ENCODE data around the gene RCSD1. TPM values are rescaled to one million over a fixed set of nuclear protein-coding genes. Genes with fewer than 3 reads are reported as not detected.

Gene RCSD1
- total and polyA plus RNA-seq, 10 of the 15 experiments (the other 5 are each of a cell fraction or from before 2014, with no cell fraction given) = 11.4 to 78.3 (median 71.6) TPM

GRCh38 chr1:167629681-167630567, at the start of gene RCSD1 (continued):
- TF ChIP-seq BCL3 (IDR thresholded peaks at IDR 0.05; ENCODE audit: borderline replicate concordance, insufficient read depth, low read depth, low read length, poor library complexity, severe bottlenecking) = peak; percentile 52
- TF ChIP-seq ZBTB11 (CRISPR knock-in tag; IDR thresholded peaks at IDR 0.05) = no peak
- no peak for TF ChIP-seq SREBF2 (IDR thresholded peaks at IDR 0.05; ENCODE audit: low read length)
- peak; percentile 5; the same call in 1 of the 2 replicates for TF ChIP-seq YY1 (IDR thresholded peaks at IDR 0.05; ENCODE audit: low read depth, low read length)
- TF ChIP-seq SIN3A (IDR thresholded peaks at IDR 0.05; ENCODE audit: low read depth, low read length) = peak; percentile 61; the same call in 1 of the 2 replicates
- TF ChIP-seq NFYA (IDR thresholded peaks at IDR 0.05; ENCODE audit: borderline replicate concordance, low read depth, low read length) = no peak
- TF ChIP-seq PRDM15 (CRISPR knock-in tag; IDR thresholded peaks at IDR 0.05) = no peak
- TF ChIP-seq ZSCAN29 (IDR thresholded peaks at IDR 0.05) = 0 out of 2 replicates have a peak, but pooled peaks have one; percentile 12
- TF ChIP-seq RBBP5 (conservative IDR thresholded peaks at IDR 0.05) = no peak
- no peak for TF ChIP-seq SUPT20H (IDR thresholded peaks at IDR 0.05; ENCODE audit: borderline replicate concordance, control insufficient read depth, low read depth, low read length)
- TF ChIP-seq IRF3 (IDR thresholded peaks at IDR 0.05) = no peak
- TF ChIP-seq YBX1 (IDR thresholded peaks at IDR 0.05) = no peak
- peak in 1 of 2 experiments; percentile 75; a peak in 2 of 3 replicates for TF ChIP-seq EGR1 (IDR thresholded peaks at IDR 0.05; ENCODE audit: borderline replicate concordance in 1 of 2, low read depth in 2 of 2, low read length in 2 of 2)
- TF ChIP-seq KAT2A (conservative IDR thresholded peaks at IDR 0.05; ENCODE audit: control insufficient read depth, low read depth, low read length) = no peak
- TF ChIP-seq CBX5 (IDR thresholded peaks at IDR 0.05; ENCODE audit: low read depth) = no peak
- TF ChIP-seq BMI1 (IDR thresholded peaks at IDR 0.05; ENCODE audit: borderline replicate concordance) = no peak
- TF ChIP-seq CHD1 (IDR thresholded peaks at IDR 0.05; ENCODE audit: low read depth, low read length) = 0 out of 2 replicates have a peak, but pooled peaks have one; percentile 33
- no peak for TF ChIP-seq ZNF217 (IDR thresholded peaks at IDR 0.05)
- TF ChIP-seq BACH1 (IDR thresholded peaks at IDR 0.05; ENCODE audit: borderline replicate concordance) = peak; percentile 90
- TF ChIP-seq TCF3 (IDR thresholded peaks at IDR 0.05; ENCODE audit: borderline replicate concordance, insufficient read depth, low read depth, low read length) = no peak

Measured in GM12878 (cell line).